GM21390 (cell line): ENCODE data around the gene BCKDK.
"Not testable (repeated sequence)": the region's sequence is repeated elsewhere in the genome, so short reads cannot be mapped to it uniquely, and the experiment has no call there.

Experiments
- ATAC-seq: cut with Tn5 transposase; IDR thresholded peaks from one replicate; pipeline ENCODE4 v1.9.1; 2021; ENCODE audit not compliant: unreplicated experiment

Gene BCKDK

DNA sequence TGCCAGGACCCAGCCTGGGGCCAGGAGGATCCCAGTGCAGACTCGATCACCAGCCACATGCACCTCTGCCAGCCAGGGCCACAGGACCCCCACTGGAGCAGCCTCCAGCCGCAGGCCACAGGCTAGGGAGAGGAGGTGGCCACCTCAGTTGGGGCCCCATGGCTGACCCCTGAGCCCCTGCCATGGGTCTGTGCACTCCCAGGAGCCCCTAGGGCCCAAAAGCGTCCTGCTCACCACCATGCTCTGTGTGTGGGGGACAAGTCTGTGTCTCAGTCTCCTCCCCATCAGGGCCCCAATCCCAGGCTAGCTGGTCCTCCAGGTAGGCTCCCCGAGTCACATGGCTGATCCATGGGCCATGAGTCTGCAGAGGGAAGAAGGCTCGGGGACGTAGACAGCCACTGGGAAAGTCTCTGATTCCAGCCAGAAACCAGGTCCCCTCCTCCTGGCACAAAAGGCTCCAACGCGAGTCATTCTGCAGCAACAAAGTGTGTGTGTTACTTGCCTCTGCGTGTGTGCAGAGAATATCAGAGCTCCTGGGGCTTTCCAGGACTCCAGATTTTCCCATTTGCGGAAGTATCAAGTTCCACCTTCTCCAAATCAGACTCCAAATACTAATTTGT lies 33.4 kb downstream of the BCKDK start:
- ATAC-seq, result no peak

DNA sequence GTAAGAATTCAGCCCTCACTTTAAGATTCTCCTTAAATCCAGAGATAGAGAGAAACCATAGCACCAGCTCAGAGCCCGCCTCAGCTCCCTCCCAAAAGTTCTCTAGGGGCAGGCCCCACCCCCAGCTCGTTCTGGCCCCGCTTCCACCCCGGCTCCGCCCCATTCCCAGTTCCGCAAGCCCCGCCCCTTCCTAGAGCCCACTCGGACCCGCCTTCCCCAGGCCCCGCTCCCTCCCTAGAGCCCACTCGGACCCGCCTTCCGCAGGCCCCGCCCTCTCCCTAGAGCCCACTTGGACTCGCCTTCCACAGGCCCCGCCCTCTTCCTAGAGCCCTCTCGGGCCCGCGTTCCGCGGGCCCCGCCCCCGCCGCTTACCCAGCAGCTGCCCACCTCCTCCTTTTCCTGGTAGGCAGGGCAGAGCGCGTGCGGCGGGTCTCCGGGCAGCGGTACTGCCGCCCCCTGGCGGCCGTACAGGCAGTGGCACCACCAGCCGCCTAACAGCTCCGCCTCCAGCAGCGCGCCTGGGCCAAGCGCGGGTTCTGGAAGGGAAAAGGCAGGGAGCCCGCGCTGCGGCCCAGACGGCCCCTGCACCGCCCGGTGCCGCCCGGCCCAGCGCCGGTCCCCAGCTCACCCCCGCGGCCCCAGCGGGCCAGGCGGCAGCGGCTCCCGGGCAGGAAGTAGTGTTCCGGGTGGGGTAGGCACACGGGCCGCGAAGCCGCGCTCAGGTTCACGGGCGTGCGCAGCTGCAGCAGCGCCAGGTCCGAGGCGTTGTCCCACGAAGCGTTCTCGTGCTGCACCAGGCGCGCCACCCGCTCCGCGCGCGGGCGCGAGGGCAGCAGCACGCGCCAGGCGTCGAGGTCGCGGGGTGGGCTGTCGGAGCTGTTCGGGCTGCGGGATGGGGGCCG lies 34.2 kb downstream of the BCKDK start:
- peak; percentile 84 for ATAC-seq

DNA sequence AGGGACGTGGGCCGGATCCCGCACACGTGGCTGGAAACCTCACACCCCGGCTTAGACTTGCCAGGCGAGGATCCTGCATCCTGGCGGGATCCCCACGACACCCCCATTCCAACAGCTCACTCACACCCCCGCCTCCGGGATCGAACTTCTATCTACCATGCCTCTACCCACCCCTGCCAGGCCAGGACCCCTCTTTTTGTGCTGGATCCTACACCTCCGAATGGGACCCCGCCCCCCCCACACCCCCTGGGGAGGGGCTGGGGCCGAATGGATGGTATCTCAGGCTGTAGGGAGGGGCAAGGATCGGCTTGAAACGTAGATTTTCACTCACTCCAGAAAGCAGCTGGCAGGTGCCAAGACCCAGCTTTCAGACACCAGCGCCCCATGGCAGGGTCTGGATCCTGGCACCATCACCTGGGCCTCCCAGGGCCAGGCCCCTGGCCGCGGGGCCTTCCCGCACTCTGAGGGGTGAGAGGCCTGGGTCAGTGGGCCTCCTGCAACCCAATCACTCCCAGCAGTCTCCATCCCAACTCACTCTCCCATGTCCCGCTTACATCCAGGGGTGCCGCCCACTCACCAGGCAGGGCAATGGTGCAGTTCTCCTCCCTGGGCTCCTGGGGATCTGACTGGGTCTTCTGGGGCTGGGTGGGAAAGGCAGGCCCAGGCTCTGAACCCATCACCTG lies 35.0 kb downstream of the BCKDK start:
- no peak for ATAC-seq

DNA sequence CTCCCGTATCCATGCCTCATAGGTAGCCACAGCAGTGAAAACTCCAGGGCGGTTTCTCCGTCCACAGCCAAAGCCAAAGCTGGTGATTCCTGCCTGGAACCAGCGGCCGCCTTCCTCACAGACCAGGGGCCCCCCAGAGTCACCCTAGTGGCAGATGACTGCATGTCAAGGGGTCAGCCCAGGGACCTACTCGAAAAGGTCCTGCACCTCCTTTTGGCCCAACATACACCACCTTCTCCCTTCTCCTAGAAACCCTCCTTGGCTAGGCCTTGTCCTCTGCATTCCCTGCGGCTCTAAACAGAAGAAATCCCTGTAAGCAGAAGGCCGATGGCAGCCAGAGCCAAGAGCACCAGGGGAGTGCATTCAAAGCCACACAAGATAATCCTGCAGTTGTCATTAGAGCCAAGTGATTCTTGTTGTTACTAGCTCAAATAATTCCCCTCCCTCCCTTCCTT lies 35.5 kb downstream of the BCKDK start:
- ATAC-seq, result no peak

DNA sequence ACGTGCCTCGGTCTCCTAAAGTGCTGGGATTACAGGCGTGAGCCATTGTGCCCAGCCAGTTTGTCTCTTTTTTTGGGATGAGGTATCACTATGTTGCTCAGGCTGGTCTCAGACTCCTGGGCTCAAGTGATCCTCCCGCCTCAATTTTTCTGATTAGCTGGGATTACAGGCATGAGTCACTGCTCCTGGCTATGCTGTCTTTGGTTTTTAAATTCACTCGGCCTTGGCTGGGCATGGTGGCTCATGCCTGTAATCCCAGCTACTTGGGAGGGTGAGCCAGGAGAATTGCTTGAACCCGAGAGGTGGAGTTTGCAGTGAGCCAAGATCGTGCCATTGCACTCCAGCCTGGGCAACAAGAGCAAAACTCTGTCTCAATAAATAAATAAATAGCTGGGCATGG lies 36.2 kb downstream of the BCKDK start:
- ATAC-seq, result not testable (repeated sequence)

DNA sequence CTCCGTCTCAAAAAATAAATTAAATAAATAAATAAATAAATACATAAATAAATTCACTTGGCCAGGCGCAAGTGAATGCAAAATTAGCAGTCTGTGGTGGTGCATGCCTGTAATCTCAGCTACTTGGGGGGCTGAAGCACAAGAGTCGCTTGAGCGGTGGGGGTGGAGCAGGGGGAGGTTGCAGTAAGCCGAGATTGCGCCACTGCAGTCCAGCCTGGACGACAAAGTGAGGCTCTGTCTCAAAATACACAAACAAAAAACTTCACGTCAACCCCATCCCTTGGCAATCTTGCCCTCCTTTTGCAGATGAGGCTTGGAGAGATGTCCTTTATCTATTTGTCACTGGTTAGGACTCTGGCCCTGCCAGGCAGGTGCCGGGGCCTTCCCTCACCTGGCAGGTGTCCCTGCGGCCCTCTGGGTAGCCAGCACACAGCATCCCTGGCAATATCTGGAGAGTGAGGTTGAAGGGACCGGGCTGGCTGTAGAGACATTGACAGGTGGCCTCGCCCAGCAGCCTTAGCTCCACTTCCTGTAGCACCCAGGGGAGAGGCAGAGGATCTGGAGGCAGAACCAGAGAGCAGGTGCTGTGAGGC lies 37.3 kb downstream of the BCKDK start:
- no peak for ATAC-seq

DNA sequence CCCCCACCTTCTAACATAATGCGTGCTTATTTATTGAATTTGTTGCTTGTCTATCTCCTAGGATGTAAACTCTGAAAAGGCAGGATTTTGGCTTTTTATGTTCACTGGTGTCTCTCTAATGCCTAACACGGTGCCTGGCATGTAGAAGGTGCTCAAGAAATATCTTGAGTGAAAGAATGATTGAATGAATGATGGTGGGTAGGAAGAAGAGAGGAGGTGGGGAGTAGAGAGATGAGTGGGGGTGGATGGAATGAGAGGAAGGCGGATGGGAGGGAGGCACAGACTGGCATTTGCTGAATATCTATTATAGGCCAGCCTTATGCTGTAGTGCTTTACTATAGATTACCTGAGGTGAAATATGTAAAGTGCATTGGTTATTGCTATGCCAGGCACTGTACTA lies 39.4 kb downstream of the BCKDK start:
- no peak for ATAC-seq

DNA sequence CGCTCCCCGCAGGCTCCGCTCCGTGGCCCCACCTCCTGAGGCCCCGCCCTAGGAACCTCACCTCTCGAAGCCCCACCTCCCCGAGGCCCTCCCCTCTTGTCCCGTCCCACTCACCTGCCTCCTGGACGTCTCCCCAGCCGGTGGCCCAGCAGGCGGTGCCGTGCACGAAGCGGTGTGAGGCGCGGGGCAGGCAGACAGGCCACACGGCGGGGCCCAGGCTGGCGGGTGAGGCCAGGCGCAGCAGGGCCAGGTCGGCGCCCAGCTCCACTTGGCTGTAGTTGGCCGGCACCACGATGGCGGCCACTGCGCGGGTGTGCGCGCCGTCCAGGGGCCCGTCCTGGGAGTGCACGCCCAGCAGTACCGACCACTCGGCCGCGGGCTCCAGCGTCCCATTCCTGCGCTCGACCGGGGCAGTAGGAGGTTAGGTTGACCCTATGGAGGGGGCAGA lies 40.1 kb downstream of the BCKDK start:
- no peak for ATAC-seq

DNA sequence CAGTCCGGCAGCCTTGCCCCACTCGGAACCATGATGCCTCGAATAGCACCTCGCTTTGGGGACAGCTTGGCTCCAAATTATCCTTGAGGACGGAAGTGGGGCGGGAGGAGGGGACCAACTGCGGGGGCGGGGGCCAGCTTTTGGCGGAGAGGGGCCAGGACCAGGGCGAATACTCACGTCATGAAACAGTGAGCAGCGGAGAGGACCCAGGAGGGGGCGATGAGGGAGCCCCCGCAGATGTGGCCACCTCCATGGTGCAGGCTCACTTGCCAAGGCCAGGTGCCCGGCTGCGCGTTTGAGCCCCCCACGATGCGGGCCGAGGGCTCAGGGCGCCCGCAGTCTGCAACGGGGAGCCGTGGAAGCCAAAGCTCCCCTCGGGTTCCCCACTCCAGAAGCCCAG lies 40.7 kb downstream of the BCKDK start:
- ATAC-seq, result no peak

DNA sequence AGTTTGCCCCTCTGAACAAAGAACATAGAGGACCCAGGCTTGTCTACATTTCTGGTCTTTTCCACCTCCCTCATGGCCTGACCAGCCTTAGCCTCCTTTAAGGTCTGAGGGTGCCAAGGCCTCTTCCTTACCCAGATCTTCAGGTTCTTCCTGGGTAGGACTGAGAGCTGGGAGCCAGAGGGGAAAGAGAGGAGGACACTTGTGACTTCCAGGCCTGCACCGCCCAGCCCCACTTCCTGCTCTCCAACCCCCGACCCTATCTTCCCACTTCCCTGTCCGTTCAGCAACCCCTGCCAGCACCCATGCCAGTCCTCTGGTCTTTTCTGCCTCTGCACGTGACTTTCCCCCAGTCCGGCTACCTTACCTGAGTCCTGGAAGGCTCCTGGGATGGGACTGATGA lies 41.1 kb downstream of the BCKDK start:
- ATAC-seq, result no peak

DNA sequence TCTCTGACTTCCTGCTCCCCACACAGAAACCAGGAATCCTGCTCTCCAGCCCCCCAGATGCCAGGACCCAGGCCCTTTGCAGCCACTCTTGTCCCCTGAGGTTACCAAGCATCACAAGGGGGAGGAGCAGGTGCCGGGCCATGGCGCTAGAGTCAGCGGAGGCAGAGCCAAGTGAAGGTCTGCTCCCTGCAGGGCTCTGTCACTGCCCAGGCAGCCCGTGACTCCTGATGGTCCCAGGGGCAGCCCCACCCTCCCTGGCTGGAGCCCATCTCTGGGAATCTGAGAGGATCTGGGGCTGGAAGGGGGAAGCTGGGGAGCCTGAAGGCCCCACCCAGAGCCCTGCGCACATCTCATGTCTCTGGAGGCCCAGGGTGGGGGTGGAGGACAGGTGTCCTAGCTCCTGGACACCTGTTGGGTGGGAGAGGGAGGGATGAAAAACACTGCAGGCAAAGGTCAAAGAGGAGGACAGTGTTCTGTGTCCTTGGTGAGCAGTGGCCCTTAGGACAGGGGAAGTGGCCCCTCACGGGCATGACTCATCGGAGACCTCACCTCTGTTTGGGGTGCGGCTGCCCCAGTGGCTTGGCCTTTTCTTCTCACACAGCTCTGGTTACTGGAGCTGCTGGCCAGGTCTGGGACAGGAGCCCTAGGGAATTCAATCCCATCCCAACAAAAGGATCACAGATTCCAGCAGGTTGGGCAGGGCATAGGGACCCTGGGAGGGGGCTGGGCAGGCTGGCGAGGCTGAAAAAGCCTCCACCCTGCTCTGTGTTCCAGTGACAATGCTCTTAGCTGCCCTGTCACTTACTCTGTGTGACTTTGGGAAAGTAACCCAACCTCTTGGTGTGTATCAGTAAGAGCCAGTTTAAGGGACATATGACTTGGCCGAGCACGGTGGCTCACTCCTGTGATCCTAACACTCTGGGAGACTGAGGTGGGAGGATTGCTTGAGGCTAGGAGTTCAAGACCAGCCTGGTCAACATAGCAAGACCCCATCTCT lies 42.0 kb downstream of the BCKDK start, which contains the start of gene PRSS36:
PRSS36 (minus strand) TSS at position 173 of the 997 bp plus-strand sequence; CDS start at position 142, 31 bp downstream.
- no peak for ATAC-seq

DNA sequence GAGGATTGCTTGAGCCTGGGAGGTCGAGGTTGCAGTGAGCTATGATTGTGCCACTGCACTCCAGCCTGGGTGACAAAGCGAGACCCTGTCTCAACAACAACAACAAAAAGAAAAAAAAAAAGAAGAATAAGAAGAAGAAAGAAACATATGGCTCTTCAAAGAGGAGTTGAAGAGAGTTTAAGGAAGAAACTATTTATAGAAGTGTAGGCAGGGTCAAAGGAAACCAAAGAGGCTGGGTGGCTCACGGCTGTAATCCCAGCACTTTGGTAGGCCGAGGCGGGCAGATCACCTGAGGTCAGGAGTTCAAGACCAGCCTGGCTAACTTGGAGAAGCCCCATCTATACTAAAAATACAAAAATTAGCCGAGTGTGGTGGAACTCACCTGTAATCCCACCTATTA lies 42.8 kb downstream of the BCKDK start:
- ATAC-seq, result not testable (repeated sequence)

DNA sequence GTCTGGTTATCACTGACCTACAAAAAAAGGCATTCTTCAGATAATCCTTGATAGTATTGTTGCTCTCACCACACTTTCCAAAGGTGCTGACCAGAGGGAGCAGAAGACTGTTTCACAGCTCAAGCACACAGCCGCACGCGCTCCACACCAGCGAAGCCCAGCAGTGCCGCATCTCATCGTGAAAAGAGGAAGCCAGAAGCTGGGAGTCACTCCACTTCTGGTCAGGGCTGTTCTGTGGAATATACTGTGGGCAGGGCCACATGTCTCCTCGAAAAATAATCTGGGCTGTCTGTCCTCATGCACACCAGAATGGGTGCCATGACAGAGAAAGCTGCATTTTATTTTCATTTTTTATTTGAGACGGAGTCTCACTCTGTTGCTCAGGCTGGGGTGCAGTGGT lies 49.0 kb downstream of the BCKDK start:
- no peak for ATAC-seq
